Cortex of kidney (tissue), 1 donor: ENCODE data around the gene PIP4K2B.

ENCODE experiments used
- DNase-seq: peaks from one replicate; lab custom pipeline; 2025; lab: John Stamatoyannopoulos, UW

PIP4K2B gene

DNA sequence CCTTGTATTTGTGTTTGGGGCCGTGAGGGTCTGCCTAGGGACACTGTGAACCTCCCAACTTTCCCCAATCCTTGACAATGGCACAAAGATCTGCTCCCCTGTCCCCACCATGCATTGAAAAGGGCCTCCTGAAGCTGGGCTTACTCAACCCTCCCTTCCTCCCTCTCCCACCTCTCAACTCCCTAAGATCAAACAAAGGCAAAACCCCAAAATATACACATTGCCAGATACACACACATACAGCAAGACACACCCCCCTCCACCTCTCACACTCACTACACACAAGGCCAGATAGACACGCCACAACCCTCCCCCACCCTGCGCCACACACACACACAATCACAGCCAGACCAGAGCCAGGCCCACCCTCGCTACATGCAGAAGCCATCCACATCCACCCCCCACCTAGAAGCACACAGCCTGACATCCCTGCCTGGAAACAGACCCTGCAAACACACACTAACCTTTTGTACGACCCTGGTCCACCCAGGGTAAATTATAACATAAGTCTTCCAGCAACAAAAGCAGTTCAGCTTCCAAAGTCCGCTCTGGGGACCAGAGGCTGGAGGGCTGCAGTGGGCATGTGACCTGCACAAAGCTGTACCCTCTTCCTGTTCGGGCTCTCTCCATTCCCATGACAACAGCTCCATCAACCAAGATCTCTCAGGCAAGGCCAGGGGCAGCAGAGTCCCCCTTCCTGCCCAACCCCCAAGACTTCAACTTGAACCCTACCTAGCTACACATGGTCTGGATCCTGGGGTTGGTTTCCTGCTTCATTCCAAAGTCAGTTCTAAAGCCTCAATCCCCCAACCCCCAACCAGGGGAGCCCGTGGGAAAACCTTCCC is 53.1 kb downstream of the PIP4K2B start:
- no peak for DNase-seq

DNA sequence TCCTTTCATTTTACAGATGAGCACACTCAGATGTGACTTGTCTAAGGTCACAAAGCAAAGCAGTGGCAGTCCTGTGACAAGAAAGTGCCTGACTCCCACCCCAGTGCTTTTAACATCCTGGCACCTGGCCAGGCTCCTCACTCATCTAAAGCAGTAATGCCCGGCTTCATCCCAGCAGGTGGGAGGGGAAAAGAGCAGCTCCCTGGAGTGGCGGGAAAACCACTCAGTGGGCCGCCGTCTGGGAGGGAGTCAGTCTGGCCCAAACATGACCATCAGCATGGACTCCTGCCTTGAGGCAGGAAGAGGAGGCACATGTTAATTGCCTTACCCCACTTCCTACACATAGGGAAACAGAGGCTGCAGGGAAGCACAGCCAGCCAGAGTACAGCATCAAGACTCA is 53.8 kb downstream of the PIP4K2B start:
- no peak for DNase-seq

DNA sequence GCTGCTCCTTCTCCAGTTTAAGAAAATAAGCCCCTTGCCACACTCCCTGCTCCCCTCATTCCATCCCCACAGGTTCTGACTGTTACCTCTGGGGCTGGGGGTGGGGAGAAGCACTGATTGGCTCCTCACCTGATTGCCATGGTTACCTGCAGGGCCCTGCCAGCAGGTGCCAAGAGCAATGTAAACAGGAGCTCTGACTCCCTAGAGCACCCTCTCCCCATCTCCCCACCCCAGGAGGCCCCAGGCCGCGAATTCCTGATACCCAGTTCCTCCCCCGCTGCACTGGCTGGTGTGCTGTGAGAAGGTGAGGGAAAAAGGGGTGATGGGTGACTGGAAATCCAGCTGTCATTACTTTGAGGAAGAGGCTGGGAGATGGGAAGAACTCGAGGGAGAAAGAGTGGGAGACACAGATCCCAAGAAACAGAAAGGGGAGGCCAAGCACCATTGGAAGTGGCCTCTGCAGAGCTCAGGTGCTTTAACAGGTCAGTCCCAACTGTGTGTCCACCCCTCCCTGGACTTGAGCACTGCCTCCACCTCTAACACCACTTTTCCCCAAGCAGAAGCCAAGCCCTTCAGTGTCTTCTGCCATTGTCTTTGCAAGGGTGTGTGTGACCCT is 55.7 kb downstream of the PIP4K2B start:
- DNase-seq: no peak

DNA sequence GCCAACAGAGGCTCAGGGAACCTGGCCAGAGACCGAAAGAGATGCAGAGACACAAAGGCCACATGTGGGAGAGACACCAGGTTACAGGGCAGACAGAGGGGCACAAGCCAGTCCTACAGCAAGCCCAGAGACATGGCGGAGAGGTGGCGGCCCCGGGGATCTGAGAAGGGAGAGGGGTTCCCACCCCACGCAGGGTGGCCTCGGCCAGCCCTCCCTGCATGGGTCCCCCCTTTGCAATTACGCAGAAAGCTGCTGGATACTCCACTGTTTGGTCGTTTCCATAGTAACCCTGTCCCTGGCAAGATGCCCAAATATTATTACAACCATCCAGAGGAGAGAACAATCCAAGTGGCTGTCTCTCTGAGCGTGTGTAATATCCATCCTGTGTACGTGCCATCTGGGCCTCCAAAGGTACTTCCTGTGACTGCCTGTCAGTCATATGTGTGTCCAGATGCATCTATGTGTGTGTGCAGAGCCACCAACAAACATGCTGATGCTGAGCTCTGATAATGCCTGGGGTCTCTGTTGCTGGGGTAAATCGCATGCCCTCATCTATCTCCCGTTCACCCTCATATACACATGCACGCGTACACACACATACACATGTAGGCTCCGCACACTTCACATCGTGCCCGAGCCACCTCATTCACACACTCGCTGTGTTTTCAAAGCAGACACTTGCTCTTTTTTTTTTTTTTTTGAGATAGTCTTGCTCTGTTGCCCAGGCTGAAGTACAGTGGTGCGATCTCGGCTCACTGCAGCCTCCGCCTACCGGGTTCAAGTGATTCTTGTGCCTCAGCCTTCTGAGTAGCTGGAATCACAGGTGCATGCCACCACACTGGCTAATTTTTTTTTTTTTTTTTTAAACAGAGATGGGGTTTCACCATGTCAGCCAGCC is 56.7 kb downstream of the PIP4K2B start:
- DNase-seq: no peak

DNA sequence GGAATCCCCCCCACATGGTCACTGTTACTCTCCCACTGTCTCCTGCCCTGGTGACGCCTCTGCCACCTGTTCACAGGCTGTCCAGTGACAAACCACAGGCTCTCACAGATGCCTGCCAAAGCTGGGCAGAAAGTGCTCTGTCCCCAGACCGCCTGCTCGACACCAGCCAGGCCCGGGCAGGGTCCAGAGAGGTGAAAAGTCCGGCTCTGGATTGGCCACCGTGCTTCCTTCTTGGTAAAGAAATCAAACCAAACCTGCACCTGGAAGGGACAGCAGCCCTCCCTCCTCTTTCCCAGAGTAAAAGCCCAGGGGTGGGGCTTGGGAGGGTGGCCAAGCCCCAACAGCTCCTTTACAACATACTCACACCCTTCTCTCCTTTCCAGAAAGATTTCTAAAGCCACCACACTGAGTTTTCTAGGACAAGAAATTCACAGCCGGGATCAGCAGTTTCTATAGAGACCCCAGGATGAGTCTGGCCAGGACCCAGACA is 57.4 kb downstream of the PIP4K2B start:
- DNase-seq: no peak

DNA sequence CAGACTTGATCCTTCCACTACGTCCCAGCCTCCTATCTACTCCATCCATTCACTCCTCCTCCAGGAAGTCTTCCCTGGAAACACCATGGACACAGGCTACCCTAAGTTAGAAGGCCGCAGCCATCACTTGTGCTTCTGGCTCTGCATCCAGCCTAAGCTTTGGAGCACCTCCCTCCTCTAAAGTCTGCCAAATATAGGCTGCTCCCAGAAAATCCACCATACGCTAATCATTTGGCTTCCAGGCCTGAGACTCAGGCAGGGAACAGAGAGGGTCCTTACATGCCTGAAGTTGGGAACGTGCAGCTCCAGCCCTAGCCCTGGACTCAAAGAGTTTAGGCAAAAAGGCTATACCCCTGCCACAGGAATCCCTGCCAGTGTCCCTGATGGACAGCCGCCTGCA is 57.9 kb downstream of the PIP4K2B start:
- no peak for DNase-seq

DNA sequence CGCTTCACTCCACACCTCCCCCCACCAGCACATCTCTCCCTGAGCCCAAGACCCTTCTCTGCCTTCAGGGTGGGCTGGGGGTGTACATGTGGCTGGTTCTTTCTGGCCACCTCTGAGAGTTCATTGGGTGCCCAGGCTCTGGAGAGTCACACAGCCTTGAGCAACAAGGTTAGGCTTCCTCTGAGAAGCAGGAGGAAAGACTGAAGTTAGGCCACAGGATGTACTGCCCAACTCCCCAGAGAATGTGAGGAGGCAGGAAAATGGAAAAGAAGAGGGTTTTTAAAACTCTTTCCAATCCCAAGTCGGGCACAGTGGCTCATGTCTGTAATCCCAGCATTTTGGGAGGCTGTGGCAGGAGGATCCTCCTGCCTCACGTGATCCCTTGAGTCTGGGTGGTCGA is 58.5 kb downstream of the PIP4K2B start:
- no peak for DNase-seq

DNA sequence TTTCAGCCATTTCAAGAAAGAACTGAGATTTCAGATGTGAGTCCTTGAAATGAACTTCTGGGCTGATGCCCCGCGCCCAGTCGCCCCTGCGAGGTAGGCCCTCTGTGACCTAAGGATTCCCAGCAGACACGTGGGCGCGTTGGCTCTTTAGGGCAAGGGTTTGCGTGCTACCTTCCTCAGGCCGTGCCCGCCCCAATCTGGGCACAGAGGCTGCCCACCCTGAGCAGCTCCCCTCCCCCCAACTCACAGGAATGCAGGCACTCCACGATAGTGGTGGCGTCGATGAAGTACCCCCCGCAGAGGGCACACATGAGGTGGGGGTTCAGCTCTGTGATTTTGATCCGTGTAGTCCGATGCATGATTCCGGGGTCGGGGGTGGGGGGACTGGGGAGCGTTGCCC is 59.3 kb downstream of the PIP4K2B start:
- no peak for DNase-seq

DNA sequence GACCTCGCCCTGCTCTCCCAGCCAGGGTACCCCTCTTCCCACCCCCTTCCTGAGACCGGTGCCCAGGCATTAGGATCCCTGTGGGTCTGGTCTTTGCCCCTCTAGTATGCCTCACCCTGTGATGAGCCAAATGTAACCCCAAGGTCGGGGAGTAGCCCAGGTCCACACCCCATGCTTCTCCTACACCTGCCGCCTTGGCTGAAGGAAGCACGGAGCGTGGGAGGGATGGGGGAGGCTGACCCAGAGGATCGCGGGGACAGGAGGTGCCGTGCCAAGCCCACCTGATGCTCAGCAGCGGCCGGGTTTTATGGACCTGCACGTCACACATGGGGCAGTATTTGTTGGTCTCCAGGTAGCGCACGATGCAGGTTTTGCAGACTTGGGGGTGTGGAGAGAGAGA is 60.1 kb downstream of the PIP4K2B start:
- no peak for DNase-seq

DNA sequence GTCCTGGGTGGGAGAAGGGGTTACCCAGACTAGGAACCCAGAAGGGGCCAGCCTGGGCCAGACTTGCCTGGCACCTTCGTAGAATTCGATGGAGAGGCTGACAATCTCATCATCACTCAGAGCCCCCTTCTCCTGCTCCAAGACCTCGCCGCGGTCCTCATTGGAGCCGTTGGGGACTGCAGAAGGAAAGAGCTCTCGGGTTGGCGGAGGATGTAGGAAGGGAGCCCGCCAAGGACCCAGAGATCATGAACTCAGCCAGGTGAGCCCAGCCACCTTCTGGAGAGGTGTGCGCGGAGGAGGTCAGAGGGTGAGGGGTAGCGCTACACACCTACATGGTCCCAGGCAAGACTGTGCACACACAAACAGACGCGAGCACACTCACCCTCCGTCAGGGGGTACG is 60.7 kb downstream of the PIP4K2B start:
- DNase-seq: no peak

DNA sequence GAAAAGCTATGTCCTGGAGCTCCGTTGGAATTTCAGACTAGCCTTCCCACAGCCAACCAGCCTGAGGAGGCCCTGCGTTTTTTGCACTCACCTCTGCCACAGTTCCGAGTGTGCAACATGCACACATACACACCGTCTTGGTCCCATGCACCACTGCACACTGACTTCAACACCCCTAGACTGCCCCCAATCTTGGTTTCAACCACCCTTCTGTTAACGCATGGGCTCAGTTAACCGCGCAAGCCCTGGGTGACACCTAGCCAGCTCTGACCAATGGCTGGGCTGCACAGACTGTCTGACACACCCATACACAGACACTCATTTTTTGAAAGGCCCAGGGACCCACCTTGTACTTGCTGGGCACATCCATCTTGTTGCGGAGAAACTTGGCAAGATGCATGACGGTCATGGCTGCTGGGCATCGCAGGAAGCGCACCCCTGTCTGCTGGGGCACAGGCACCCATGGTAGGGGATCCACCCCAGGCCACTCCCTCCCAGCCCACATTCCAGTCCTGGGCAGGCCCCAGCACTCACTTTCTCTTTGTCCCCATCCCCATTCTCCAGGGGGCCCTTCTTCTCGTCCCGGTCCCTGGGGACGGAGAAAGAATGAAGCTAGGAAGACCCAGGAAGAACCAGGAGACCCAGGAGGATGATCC is 61.2 kb downstream of the PIP4K2B start:
- no peak for DNase-seq

DNA sequence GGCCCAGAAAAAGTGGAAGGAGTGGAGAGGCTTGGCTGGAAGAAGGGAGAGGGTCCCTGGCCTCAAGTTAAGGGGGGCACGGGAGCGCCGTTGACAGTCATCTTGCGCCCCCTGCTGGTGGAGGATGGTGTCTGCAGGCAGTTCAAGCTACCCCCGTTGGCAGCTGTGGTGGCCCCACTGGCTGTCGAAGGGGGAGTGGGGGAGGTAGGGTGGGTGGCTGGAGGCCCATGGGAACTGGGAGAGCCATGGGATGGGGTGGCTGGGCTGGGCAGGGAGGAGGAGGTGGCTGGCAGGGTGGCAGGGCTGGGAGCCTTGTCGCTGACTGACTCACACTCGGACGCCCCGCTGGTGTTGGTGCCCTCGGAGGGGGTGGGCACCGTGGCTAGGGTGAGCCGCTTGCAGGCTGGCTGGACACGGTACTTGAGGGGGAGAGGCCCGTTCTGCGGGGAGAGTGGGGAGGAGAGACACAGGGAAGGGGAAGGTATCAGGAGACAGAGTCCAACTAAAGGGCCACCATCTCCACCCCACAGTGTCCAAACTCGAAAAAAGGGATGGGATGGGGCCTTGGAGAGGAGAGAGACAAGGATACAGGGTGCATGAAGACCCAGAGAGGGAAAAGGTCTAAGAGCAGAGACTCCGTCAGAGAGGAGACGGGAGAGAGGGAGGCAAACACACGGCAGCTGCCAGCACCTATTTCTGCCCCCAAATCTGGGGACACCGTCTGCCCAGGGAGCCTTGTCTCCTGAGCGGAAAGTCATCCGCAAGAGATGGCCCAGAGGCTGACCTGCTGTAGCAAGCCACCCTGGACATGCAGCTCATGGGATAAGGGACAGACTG is 64.0 kb downstream of the PIP4K2B start:
- no peak for DNase-seq

DNA sequence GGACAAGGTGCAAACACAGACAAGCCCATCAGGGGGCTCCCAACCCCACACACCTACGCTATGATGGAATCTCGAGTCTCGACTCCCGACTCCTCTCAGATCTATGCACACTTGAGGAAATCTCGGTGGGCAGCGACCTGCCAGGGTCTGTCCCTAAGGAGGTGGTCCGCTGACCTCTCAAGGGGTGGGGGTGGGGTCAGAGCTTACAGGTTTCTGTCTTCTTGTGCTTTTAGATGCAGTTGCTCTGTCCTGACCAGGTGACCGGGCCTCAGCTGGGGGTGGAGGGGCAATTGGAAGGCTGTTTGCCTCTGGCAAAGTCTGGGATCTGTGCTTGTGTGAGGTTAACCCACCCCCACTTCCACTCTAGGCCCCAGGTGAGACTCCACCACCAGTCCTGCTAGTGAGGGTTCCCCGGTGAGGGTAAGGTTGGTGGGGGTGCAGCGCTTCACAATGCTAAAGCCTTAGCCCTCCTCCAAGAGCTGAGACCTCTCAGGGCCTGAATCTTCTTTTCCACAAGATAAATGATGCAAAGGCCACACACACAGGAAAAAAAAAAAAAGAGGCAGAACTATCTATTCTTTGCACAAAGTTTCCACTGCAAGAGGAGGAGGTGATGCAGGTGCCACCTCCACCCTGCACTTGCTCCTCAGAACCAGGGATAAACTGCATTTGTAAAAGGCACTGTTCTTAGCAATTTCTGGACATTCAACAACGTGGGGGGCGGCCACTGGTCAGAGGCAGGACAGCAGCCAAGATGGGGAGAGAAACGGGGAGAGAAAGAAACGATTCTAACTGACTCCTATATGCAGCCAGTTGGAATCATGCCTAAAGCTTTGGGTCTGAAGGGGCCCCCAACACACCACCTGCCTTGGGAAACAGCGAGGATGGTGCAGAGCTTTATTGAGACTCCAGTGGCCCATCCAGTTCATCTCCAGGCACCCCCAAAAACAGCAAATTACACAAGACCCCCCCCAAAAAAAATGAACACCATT is 65.1 kb downstream of the PIP4K2B start:
- no peak for DNase-seq

DNA sequence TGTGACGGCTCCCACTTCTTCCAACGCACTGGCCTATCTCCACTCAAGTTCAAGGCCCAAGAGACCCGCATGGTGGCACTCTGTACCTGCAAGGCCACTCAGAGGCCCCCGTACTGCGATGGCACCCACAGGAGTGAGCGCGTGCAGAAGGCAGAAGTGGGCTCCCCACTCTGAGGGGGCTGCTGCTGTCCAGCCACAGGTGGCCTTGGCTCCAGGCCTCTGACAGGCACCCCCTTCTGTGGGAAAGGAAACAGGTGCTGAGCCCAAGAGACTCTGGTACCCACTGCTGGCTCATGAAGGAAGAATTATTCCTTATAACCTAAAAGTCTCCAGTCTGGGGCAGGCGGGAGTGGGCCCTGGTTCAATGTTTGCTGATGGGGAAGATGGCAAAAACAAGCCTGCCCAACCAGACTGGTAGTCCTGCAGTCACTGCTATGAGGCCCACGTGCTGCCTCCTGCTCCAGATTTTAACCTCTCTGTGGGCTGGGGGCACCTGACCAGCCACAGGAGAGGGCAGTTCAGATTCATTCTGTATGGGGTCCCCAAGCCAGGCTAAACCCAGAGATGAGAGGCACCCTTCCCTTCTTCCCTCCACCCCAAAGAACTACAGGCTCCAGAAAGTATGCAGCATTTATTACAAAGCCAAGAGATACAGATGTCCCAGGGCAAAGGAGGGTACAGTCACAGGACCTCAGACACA is 65.9 kb downstream of the PIP4K2B start:
- no peak for DNase-seq

DNA sequence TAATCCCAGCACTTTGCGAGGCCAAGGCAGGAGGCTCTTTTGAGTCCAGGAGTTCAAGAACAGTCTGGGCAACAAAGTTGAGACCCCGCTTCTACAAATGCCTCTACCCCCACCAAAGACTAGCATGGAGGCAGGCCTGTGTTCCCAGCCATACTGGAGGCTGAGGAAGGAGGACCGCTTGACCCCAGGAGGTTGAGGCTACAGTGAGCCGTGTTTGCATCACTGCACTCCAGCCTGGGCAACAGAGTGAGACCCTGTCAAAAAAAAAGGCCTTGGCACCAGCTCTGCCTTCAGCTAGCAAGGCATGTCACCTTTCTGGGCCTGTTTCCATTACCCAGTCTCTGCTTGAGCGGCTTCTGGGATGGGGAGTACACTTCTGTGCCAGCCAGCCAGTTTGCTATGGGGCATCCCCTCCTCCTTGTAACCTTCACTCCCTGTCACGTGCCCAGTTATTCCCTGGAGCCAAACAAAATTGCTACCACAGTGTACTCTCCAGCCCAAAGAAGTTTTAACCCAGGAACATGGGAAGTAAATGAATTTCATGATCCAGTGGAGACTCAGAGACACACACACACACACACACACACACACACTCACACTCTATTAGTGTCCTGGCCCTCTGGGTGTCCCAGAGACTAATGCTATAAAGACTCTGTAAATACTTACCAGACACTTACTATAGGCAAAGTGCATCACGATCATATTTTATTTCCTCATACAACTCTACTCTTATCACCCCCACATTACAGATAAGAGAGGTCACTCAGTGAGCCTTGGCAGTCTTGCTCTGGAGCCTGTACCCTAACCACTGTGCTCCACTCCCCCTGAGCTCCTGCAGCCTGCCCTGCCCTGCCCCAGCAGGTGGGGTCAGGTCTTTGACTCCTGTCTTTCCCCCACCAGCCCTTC is 66.7 kb downstream of the PIP4K2B start:
- no peak for DNase-seq

DNA sequence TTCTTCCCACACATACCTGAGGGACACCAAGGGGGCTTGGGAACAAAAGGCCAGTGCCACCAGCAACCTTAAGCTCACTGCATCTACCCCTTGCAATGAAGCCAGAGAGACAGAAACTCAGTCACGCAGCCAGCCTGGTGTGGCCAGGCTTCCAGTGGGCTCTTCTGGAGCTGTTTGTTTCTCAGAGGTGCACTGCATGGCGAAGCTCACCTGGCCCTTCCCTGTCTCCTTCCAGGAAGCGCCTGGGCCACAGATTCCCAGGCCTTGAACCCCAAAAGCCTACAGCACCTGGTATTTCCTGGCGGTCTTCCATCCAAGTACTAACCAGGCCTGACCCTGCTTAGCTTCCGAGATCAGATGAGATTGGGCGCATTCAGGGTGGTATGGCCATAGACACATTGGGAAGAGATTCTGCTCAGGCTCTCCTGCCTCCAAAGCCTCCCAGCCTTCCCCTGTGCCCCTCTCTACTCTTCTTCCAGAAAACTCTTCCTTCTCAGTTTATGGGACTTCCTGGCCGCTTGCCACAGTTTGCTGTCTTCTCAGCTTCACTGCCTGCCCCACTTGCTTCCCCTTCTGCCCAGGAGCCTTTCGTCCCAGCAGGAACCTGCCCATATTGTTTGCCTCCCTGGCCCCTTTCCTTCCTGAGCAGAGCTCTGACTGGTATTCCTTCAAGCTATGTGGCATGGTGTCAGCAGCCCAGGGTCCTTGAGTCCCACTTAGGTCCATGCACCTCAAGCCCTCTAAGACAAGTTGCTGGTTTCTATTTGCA is 67.6 kb downstream of the PIP4K2B start:
- no peak for DNase-seq
